NB4 (cell line): Measurements from ENCODE around the gene DCTN2.

ENCODE experiments used
- MYC ChIP-seq: IDR thresholded peaks from 2 replicates; pipeline ENCODE4 v1.6.1; 2011; ENCODE audit warnings: low read depth, low read length
- POLR2A ChIP-seq: IDR thresholded peaks from 2 replicates; pipeline ENCODE4 v1.6.1; 2011; ENCODE audit warnings: mild to moderate bottlenecking; ENCODE audit not compliant: insufficient read length; ENCODE audit errors: extremely low read depth
- TF ChIP-seq, protein P1 (sequence below): IDR thresholded peaks from one replicate; pipeline ENCODE4 v1.5.1; 2012; ENCODE audit warnings: low read depth, low read length

- TF ChIP-seq MYC (no peak), POLR2A (no peak)
- TF ChIP-seq, protein P1, sequence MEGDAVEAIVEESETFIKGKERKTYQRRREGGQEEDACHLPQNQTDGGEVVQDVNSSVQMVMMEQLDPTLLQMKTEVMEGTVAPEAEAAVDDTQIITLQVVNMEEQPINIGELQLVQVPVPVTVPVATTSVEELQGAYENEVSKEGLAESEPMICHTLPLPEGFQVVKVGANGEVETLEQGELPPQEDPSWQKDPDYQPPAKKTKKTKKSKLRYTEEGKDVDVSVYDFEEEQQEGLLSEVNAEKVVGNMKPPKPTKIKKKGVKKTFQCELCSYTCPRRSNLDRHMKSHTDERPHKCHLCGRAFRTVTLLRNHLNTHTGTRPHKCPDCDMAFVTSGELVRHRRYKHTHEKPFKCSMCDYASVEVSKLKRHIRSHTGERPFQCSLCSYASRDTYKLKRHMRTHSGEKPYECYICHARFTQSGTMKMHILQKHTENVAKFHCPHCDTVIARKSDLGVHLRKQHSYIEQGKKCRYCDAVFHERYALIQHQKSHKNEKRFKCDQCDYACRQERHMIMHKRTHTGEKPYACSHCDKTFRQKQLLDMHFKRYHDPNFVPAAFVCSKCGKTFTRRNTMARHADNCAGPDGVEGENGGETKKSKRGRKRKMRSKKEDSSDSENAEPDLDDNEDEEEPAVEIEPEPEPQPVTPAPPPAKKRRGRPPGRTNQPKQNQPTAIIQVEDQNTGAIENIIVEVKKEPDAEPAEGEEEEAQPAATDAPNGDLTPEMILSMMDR, result no peak
Measured at GRCh38 chr12:57549203-57549908, 2.4 kb upstream of the DCTN2 start.
